ENCODE data around the gene PRKACG. TPM values are rescaled to one million over a fixed set of nuclear protein-coding genes. Genes with fewer than 3 reads are reported as not detected.

The PRKACG gene
- total and polyA plus RNA-seq, 8 donors = not detected

GRCh38 chr9:68963416-68963815, 50.5 kb downstream of the PRKACG start:
- 54 to 63% methylated on average over 3 of the region's 3 CpGs for WGBS, 2 donors
- TF ChIP-seq, protein P1, sequence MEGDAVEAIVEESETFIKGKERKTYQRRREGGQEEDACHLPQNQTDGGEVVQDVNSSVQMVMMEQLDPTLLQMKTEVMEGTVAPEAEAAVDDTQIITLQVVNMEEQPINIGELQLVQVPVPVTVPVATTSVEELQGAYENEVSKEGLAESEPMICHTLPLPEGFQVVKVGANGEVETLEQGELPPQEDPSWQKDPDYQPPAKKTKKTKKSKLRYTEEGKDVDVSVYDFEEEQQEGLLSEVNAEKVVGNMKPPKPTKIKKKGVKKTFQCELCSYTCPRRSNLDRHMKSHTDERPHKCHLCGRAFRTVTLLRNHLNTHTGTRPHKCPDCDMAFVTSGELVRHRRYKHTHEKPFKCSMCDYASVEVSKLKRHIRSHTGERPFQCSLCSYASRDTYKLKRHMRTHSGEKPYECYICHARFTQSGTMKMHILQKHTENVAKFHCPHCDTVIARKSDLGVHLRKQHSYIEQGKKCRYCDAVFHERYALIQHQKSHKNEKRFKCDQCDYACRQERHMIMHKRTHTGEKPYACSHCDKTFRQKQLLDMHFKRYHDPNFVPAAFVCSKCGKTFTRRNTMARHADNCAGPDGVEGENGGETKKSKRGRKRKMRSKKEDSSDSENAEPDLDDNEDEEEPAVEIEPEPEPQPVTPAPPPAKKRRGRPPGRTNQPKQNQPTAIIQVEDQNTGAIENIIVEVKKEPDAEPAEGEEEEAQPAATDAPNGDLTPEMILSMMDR (IDR thresholded peaks at IDR 0.05) = no peak
- no peaks in the 10 kb centered on the region for H3K27me3 ChIP-seq
- ATAC-seq (peak in 1 of 4 donors; percentile 10), FAIRE-seq (no peak), DNase-seq (no peak)
- H3K4me3 ChIP-seq = no peak overlapping the region
- H3K4me1 ChIP-seq = peaks cover 4 to 17% (median 7%) of the 10 kb centered on the region in 3 donors
- intact Hi-C loops (cut with DNase I) = no loop called here
- peak overlapping the region in 1 of 4 donors; percentile 41 for H3K27ac ChIP-seq
- H3K36me3 ChIP-seq = no peaks in the 10 kb centered on the region
- H3K9me3 ChIP-seq = no peaks in the 10 kb centered on the region

Other genes with a start within 250 kb of the PRKACG start
- gene FXN, start 21.6 kb upstream of the PRKACG start, total RNA-seq = 10 to 100 TPM in 2 of 6 donors, 1 to 10 TPM in 4; 7.0 to 12.0 (median 9.5) TPM
- gene FXN, start 21.6 kb upstream of the PRKACG start, polyA plus RNA-seq = 1 to 10 TPM; 6.2 to 7.4 TPM
- gene TJP2, start 160.2 kb upstream of the PRKACG start, total RNA-seq = 10 to 100 TPM; 29.1 to 70.3 (median 33.4) TPM
- gene TJP2, start 160.2 kb upstream of the PRKACG start, polyA plus RNA-seq = 10 to 100 TPM; 24.1 to 29.8 TPM